HL-60 (cell line): ENCODE results near the gene AGAP1.

ENCODE experiments used
- DNase-seq, 2 experiments: peaks; one replicate each; pipeline ENCODE4 v3.0.0-alpha.2; 2010 to 2020; ENCODE audit warnings: low read depth in 1 of 2, low spot score in 1 of 2
- H3K27ac ChIP-seq: fragments of 250-450 bp; sonication (Bioruptor Pico); replicated peaks from 2 replicates; pipeline ENCODE4 v1.5.1; 2020; ENCODE audit warnings: mild to moderate bottlenecking, moderate library complexity
- H3K27me3 ChIP-seq: fragments of 250-450 bp; sonication (Bioruptor Pico); 2 replicates; pipeline ENCODE4 v1.5.1; 2021; ENCODE audit warnings: mild to moderate bottlenecking, moderate library complexity; ENCODE audit not compliant: insufficient read depth, poor library complexity, severe bottlenecking
- H3K4me3 ChIP-seq: replicated peaks from 2 replicates; pipeline ENCODE4 v1.5.1; 2011; ENCODE audit warnings: mild to moderate bottlenecking, control low read depth, low read length; ENCODE audit not compliant: insufficient read depth
- GABPA ChIP-seq: IDR thresholded peaks from 2 replicates; pipeline ENCODE4 v1.6.1; 2012; ENCODE audit warnings: low read depth
- POLR2AphosphoS5 ChIP-seq: IDR thresholded peaks from 2 replicates; pipeline ENCODE4 v1.6.1; 2012; ENCODE audit warnings: low read depth
- SPI1 ChIP-seq: IDR thresholded peaks from 2 replicates; pipeline ENCODE4 v1.6.1; 2012; ENCODE audit warnings: low read depth, mild to moderate bottlenecking, borderline replicate concordance
- TF ChIP-seq, protein P1 (sequence below): IDR thresholded peaks from 2 replicates; pipeline ENCODE4 v1.6.1; 2012; ENCODE audit warnings: low read depth; ENCODE audit not compliant: insufficient replicate concordance
- TF ChIP-seq, protein P2 (sequence below): IDR thresholded peaks from one replicate; pipeline ENCODE4 v1.5.1; 2011; ENCODE audit warnings: low read length, control low read depth, inconsistent platforms; ENCODE audit not compliant: insufficient read depth

The AGAP1 gene

DNA sequence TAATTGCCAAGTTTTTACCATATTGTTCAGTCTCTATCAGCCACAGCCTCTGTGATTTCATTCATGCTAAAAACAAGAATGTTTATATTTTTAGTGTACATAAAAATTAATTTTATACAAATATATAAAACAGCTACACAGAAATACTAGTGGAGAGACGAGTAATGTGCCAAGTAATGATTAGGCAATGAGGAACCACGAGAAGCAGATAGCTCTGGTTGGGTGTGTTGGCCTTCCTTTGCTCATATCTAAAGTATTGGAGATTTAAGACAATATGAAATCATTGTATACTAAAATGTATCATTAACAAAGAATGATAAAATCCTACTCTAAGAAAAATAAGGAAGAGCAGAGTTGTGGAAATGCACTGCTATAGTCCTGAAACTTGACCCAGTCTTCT lies 326.7 kb downstream of the AGAP1 start:
- TF ChIP-seq, protein P1, sequence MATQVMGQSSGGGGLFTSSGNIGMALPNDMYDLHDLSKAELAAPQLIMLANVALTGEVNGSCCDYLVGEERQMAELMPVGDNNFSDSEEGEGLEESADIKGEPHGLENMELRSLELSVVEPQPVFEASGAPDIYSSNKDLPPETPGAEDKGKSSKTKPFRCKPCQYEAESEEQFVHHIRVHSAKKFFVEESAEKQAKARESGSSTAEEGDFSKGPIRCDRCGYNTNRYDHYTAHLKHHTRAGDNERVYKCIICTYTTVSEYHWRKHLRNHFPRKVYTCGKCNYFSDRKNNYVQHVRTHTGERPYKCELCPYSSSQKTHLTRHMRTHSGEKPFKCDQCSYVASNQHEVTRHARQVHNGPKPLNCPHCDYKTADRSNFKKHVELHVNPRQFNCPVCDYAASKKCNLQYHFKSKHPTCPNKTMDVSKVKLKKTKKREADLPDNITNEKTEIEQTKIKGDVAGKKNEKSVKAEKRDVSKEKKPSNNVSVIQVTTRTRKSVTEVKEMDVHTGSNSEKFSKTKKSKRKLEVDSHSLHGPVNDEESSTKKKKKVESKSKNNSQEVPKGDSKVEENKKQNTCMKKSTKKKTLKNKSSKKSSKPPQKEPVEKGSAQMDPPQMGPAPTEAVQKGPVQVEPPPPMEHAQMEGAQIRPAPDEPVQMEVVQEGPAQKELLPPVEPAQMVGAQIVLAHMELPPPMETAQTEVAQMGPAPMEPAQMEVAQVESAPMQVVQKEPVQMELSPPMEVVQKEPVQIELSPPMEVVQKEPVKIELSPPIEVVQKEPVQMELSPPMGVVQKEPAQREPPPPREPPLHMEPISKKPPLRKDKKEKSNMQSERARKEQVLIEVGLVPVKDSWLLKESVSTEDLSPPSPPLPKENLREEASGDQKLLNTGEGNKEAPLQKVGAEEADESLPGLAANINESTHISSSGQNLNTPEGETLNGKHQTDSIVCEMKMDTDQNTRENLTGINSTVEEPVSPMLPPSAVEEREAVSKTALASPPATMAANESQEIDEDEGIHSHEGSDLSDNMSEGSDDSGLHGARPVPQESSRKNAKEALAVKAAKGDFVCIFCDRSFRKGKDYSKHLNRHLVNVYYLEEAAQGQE: no peak
- TF ChIP-seq GABPA: no peak
- TF ChIP-seq, protein P2, sequence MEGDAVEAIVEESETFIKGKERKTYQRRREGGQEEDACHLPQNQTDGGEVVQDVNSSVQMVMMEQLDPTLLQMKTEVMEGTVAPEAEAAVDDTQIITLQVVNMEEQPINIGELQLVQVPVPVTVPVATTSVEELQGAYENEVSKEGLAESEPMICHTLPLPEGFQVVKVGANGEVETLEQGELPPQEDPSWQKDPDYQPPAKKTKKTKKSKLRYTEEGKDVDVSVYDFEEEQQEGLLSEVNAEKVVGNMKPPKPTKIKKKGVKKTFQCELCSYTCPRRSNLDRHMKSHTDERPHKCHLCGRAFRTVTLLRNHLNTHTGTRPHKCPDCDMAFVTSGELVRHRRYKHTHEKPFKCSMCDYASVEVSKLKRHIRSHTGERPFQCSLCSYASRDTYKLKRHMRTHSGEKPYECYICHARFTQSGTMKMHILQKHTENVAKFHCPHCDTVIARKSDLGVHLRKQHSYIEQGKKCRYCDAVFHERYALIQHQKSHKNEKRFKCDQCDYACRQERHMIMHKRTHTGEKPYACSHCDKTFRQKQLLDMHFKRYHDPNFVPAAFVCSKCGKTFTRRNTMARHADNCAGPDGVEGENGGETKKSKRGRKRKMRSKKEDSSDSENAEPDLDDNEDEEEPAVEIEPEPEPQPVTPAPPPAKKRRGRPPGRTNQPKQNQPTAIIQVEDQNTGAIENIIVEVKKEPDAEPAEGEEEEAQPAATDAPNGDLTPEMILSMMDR: no peak
- TF ChIP-seq SPI1: no peak
- no peak for TF ChIP-seq POLR2AphosphoS5
- no peak for DNase-seq
- Histone ChIP-seq H3K27me3 (no peaks in the 10 kb centered on the region), H3K4me3 (no peak overlapping the region), H3K27ac (no peak overlapping the region)

DNA sequence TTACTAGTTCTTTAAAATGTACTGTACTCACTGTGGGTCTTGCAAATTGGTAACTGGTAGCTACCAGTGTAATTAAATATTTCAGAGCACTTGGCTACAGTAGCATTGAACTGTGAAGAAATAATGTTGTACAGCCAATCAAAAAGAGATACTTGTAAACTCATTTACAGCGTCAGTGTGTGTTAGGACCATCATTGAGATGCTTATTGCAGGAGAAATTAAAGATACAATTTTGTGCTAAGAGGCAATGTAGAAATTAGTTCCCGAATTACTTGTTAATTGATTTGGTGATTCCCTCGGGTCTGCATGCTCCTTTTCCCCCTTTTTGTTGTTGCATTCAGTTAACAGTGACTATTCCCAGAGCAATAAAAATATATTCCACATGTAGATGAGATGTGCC lies 330.5 kb downstream of the AGAP1 start:
- Histone ChIP-seq H3K27ac (no peak overlapping the region), H3K27me3 (no peaks in the 10 kb centered on the region), H3K4me3 (no peak overlapping the region)
- no peak for DNase-seq
- no peak for TF ChIP-seq GABPA
- TF ChIP-seq POLR2AphosphoS5: no peak
- no peak for TF ChIP-seq SPI1
- TF ChIP-seq, protein P2: no peak
- TF ChIP-seq, protein P1: no peak

DNA sequence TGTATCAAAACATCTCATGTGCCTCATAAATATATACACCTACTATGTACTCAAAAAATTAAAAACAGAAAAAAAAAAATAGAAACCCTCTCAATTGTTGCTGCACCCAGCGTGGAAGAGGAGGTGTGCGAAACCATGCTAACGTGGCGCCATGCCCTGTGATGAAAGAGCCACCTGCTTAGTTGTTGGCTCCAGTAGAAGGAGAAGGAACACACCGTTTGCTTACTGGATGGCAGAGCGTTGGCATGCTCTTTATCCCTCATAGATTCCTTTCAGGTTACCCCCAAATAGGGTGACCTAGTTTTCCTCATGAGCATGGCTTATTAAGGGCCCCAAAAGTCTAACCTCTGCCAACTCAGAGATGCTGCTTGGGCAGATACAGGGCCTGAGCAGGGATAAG lies 332.1 kb downstream of the AGAP1 start:
- H3K4me3 ChIP-seq: no peak overlapping the region
- H3K27me3 ChIP-seq: no peaks in the 10 kb centered on the region
- no peak overlapping the region for H3K27ac ChIP-seq
- DNase-seq: no peak
- TF ChIP-seq POLR2AphosphoS5 (no peak), SPI1 (no peak), GABPA (no peak)
- TF ChIP-seq, protein P1: no peak
- TF ChIP-seq, protein P2: no peak
